ENCODE data around the gene SLIT2. TPM values are rescaled to one million over a fixed set of nuclear protein-coding genes. Genes with fewer than 3 reads are reported as not detected.

SLIT2 gene
- polyA plus RNA-seq, 6 donors from 2014 or later, result not detected

GRCh38 chr4:20273793-20274192 lies 22.1 kb downstream of the SLIT2 start:
- DNase-seq, result no peak
- H3K36me3 Mint-ChIP-seq, result no peaks in the 10 kb centered on the region
- H3K4me1 Mint-ChIP-seq, result no peaks in the 10 kb centered on the region
- no peak overlapping the region for H3K4me3 Mint-ChIP-seq
- H3K27me3 Mint-ChIP-seq, result no peaks in the 10 kb centered on the region
- H3K27ac Mint-ChIP-seq, result no peak overlapping the region
- no peaks in the 10 kb centered on the region for H3K9me3 Mint-ChIP-seq
- no peak for ATAC-seq (ENCODE audit: low read depth in 2 of 2)

DNA sequence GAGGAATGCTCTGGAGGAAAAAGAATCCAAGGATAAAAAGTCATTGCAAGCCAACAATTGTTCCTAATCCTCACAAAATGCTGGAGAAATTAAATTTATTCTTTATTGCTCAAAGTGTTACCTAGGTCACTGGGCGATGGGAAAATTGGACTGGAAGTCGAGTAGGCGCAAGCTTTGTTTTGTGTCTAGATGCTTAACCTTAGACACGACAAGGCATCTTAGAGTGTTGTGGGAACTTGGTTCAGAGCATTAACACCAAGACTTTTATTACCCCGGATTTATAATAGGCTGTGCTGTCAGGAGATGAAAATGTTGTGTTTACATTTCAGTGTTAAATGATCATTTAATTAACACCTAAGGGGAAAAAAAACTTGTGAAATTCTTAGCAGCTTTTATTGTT lies 25.1 kb downstream of the SLIT2 start:
- Mint-ChIP-seq H3K27me3 (no peaks in the 10 kb centered on the region), H3K36me3 (no peaks in the 10 kb centered on the region), H3K4me1 (no peaks in the 10 kb centered on the region), H3K4me3 (no peak overlapping the region), H3K27ac (no peak overlapping the region), H3K9me3 (peaks cover 0 to 3% (median 0%) of the 10 kb centered on the region in 7 donors)
- no peak for DNase-seq
- ATAC-seq (ENCODE audit: low read depth in 2 of 2), result no peak

DNA sequence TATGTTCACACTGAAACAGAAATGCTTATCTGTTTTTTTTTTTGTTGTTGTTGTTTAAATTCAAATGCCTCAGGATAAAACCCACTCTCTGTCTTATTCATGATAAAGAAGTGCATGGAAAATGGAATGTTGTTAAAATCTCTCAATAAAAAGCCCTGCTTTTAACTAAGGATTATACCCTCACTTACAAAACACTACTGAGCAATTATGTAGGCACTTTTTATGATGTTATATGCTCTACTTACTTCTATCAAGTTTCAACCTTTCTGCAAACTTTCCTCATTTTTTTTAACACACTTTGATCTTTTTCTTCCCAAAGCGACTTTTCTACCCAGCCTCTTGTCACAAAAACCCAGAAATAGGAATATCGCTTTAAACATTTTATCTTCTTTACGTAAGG lies 26.5 kb downstream of the SLIT2 start:
- Mint-ChIP-seq H3K4me3 (no peak overlapping the region), H3K27ac (no peak overlapping the region), H3K9me3 (peaks cover 0 to 3% (median 0%) of the 10 kb centered on the region in 7 donors), H3K4me1 (no peaks in the 10 kb centered on the region), H3K27me3 (no peaks in the 10 kb centered on the region), H3K36me3 (no peaks in the 10 kb centered on the region)
- DNase-seq, result no peak
- ATAC-seq (ENCODE audit: low read depth in 2 of 2), result no peak

GRCh38 chr4:20279381-20279780 lies 27.7 kb downstream of the SLIT2 start:
- H3K27me3 Mint-ChIP-seq, result no peaks in the 10 kb centered on the region
- DNase-seq, result no peak
- H3K27ac Mint-ChIP-seq, result no peak overlapping the region
- no peak for ATAC-seq (ENCODE audit: low read depth in 2 of 2)
- H3K9me3 Mint-ChIP-seq, result peaks cover 0 to 3% (median 0%) of the 10 kb centered on the region in 7 donors
- no peaks in the 10 kb centered on the region for H3K36me3 Mint-ChIP-seq
- no peaks in the 10 kb centered on the region for H3K4me1 Mint-ChIP-seq
- H3K4me3 Mint-ChIP-seq, result no peak overlapping the region

GRCh38 chr4:20281453-20281852 lies 29.7 kb downstream of the SLIT2 start:
- peaks cover 0 to 3% (median 0%) of the 10 kb centered on the region in 7 donors for H3K9me3 Mint-ChIP-seq
- no peak overlapping the region for H3K27ac Mint-ChIP-seq
- H3K36me3 Mint-ChIP-seq, result no peaks in the 10 kb centered on the region
- DNase-seq (no peak), ATAC-seq (ENCODE audit: low read depth in 2 of 2) (no peak)
- H3K27me3 Mint-ChIP-seq, result no peaks in the 10 kb centered on the region
- no peak overlapping the region for H3K4me3 Mint-ChIP-seq
- no peaks in the 10 kb centered on the region for H3K4me1 Mint-ChIP-seq

- ATAC-seq (ENCODE audit: low read depth in 2 of 2) (no peak), DNase-seq (no peak)
- Mint-ChIP-seq H3K27me3 (no peaks in the 10 kb centered on the region), H3K9me3 (peaks cover 0 to 3% (median 0%) of the 10 kb centered on the region in 7 donors), H3K27ac (peak overlapping the region in 1 of 6 donors; percentile 34), H3K4me1 (no peaks in the 10 kb centered on the region), H3K36me3 (no peaks in the 10 kb centered on the region), H3K4me3 (no peak overlapping the region)
Observed at GRCh38 chr4:20283039-20283438, 31.3 kb downstream of the SLIT2 start.

- ATAC-seq (ENCODE audit: low read depth in 2 of 2), result no peak
- no peaks in the 10 kb centered on the region for H3K27me3 Mint-ChIP-seq
- DNase-seq, result no peak
- H3K4me3 Mint-ChIP-seq, result no peak overlapping the region
- no peak overlapping the region for H3K27ac Mint-ChIP-seq
- H3K9me3 Mint-ChIP-seq, result peaks cover 0 to 4% (median 0%) of the 10 kb centered on the region in 7 donors
- H3K36me3 Mint-ChIP-seq, result no peaks in the 10 kb centered on the region
- no peaks in the 10 kb centered on the region for H3K4me1 Mint-ChIP-seq
Observed at GRCh38 chr4:20284990-20285389, 33.3 kb downstream of the SLIT2 start.

DNA sequence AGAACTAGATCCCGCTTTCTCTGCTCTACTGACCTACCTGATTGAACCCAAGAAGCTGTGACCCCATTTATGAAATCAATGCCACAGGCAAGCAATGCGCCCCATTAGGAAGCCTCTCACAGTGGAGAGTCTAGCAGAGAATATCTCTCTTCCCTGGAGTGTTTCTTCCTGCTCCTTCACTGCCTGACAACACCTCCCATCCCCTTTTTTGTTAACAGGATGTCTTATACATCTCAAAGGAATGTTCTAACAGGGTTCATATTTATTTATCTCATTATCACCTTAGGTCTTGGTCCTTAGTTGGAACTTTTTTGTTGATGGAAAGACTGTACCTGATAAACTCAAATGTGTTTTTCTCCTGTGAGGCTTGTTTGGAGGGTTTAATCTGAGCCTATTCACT lies 35.5 kb downstream of the SLIT2 start:
- DNase-seq (no peak), ATAC-seq (ENCODE audit: low read depth in 2 of 2) (no peak)
- H3K4me1 Mint-ChIP-seq, result no peaks in the 10 kb centered on the region
- no peak overlapping the region for H3K4me3 Mint-ChIP-seq
- H3K27ac Mint-ChIP-seq, result no peak overlapping the region
- peaks cover 0 to 4% (median 0%) of the 10 kb centered on the region in 3 donors for H3K27me3 Mint-ChIP-seq
- peaks cover 0 to 4% (median 0%) of the 10 kb centered on the region in 7 donors for H3K9me3 Mint-ChIP-seq
- no peaks in the 10 kb centered on the region for H3K36me3 Mint-ChIP-seq

DNA sequence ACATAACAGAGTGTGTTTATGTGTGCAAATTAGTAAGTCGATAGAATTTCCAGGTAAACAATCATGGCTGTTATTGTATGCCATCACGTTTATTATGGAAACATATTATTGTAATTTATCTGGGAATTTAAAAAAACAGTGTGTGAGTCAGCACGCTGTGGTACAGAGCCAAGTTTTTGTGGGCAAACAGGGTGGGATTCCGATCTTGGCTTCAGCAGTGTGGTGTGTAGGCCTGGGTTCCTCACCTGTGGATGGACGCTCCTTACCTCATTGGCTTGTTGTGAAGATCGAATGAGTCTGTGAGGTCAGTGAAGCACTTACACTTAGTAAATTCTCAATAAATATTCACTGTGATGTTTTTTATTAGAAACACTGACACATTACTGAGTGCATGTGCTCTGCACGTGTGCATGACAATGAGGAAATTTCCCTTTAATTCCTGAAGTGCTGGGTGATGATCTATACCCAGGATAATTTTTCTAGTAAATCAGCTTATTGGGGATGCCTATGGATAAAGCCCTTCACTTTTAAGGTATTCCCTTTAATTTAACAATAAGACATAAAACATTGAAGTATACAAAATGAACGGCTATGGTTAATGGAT lies 36.4 kb downstream of the SLIT2 start:
- Mint-ChIP-seq H3K27ac (peak overlapping the region in 1 of 6 donors; percentile 69), H3K4me3 (no peak overlapping the region), H3K9me3 (peaks cover 0 to 4% (median 0%) of the 10 kb centered on the region in 7 donors), H3K4me1 (no peaks in the 10 kb centered on the region), H3K27me3 (peaks cover 0 to 4% (median 0%) of the 10 kb centered on the region in 3 donors), H3K36me3 (no peaks in the 10 kb centered on the region)
- DNase-seq (no peak), ATAC-seq (ENCODE audit: low read depth in 2 of 2) (no peak)

DNA sequence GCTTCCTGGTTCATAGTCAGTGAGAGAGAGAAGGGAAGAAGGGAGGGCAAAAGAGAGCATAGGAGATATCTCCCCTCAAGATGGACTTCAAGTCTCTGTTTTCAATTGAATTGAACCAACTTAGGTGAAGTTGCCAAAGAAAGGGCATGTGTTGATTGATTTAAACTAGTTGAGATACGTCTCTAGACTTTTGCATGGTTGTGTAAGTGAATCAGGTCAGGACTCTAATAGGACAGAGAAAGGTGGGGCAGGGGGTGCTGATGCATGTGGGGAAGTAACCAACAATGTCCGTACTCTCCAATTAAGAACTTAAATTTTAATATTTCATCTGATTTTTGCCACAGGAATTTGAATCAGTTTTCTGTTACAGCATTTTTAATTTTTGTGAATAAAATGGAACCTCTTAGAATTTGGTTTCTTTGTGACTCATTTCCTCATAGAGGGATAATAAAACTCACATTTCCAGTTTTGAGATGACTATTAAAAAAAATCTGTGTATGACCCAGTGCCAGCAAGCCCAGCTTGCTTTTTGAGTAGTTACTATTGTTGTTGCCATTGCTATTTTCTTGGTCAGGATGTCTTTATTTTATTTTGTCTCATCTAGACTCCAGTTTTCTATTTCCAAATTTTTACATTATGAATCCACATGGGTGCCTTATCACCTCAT lies 37.3 kb downstream of the SLIT2 start:
- H3K36me3 Mint-ChIP-seq, result no peaks in the 10 kb centered on the region
- H3K9me3 Mint-ChIP-seq, result peaks cover 0 to 4% (median 0%) of the 10 kb centered on the region in 7 donors
- H3K27ac Mint-ChIP-seq, result no peak overlapping the region
- DNase-seq, result no peak
- ATAC-seq (ENCODE audit: low read depth in 2 of 2), result no peak
- no peaks in the 10 kb centered on the region for H3K4me1 Mint-ChIP-seq
- peaks cover 0 to 4% (median 0%) of the 10 kb centered on the region in 3 donors for H3K27me3 Mint-ChIP-seq
- H3K4me3 Mint-ChIP-seq, result no peak overlapping the region

DNA sequence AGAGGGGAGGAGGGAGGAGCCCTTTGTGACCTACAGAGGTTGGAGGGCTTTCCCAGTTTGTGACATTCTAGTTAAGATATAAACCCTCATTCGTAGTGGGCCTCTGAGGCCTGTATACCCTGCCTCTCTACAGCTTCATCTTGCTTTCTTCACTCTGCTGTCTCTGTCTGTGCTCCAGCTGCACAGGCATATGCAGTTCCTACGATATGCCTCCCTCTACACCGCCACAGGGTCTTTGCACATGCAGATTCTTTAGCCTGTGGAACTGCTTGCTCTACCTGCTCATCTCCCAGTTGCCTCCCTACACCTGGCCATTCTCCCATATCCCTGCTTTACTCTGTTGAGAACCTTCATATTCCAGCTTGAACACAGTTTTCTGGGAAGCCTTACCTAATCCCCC lies 38.1 kb downstream of the SLIT2 start:
- no peaks in the 10 kb centered on the region for H3K4me1 Mint-ChIP-seq
- peaks cover 0 to 4% (median 0%) of the 10 kb centered on the region in 3 donors for H3K27me3 Mint-ChIP-seq
- DNase-seq (no peak), ATAC-seq (ENCODE audit: low read depth in 2 of 2) (no peak)
- no peak overlapping the region for H3K27ac Mint-ChIP-seq
- peaks cover 0 to 4% (median 0%) of the 10 kb centered on the region in 7 donors for H3K9me3 Mint-ChIP-seq
- H3K36me3 Mint-ChIP-seq, result no peaks in the 10 kb centered on the region
- H3K4me3 Mint-ChIP-seq, result no peak overlapping the region

GRCh38 chr4:20292739-20293138 lies 41.0 kb downstream of the SLIT2 start:
- Mint-ChIP-seq H3K9me3 (peaks cover 0 to 4% (median 0%) of the 10 kb centered on the region in 7 donors), H3K4me3 (no peak overlapping the region), H3K4me1 (no peaks in the 10 kb centered on the region), H3K36me3 (no peaks in the 10 kb centered on the region), H3K27me3 (peaks cover 0 to 4% (median 0%) of the 10 kb centered on the region in 3 donors), H3K27ac (no peak overlapping the region)
- ATAC-seq (ENCODE audit: low read depth in 2 of 2), result no peak
- no peak for DNase-seq

DNA sequence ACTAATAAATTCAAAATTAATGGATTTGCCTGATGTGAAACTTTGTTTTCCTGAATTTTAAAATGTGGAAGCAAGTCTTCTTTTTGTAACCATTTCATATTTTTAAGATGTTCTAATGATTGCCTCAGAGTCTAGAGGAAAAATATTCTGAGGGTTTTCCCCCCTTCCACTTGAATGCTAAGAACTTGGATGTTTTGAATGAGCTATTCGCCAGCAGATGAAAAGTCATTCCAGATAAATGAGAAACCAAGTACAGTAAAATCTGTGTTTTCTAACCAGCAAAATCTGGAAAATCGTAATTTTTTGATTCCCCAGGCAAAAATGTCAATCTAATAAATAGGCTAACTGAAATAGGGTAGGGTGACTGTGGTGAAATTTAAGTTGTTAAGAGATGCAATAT lies 45.6 kb downstream of the SLIT2 start:
- Mint-ChIP-seq H3K4me3 (no peak overlapping the region), H3K27ac (no peak overlapping the region), H3K27me3 (no peaks in the 10 kb centered on the region), H3K9me3 (no peaks in the 10 kb centered on the region), H3K36me3 (no peaks in the 10 kb centered on the region), H3K4me1 (no peaks in the 10 kb centered on the region)
- ATAC-seq (ENCODE audit: low read depth in 2 of 2), result no peak
- no peak for DNase-seq

DNA sequence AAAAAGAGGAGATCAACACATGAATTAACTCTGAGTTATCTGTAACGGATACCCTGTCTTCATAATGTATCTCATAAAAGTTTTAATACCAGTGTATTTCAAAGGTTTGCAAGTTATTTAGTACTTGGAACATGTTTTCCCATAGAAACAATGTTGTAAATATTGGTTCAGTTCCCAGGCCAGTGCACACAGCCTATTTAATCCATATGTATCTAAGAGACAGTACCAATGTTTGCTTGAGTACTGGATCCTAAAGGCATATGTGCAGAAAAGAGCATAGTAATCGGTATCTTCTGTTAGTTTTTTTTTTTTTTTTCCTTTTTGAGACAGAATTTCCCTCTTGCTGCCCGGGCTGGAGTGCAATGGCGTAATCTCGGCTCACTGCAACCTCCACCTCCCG lies 46.1 kb downstream of the SLIT2 start:
- DNase-seq (no peak), ATAC-seq (ENCODE audit: low read depth in 2 of 2) (no peak)
- Mint-ChIP-seq H3K4me1 (no peaks in the 10 kb centered on the region), H3K4me3 (no peak overlapping the region), H3K9me3 (no peaks in the 10 kb centered on the region), H3K36me3 (no peaks in the 10 kb centered on the region), H3K27me3 (no peaks in the 10 kb centered on the region), H3K27ac (no peak overlapping the region)

Data from naive B cell (primary cell).